ENCODE results near the gene IDNK. TPM values are rescaled to one million over a fixed set of nuclear protein-coding genes. Genes with fewer than 3 reads are reported as not detected.
"Not testable (repeated sequence)": the region's sequence is repeated elsewhere in the genome, so short reads cannot be mapped to it uniquely, and the experiment has no call there.

Gene IDNK
- 1 to 10 TPM; 3.3 to 6.2 (median 5.0) TPM for polyA plus RNA-seq (ENCODE audit: insufficient read length in 10 of 10)
- long read RNA-seq, donor 1, result 0 reads
- long read RNA-seq, donor 2, result 0 reads
- long read RNA-seq, donor 3, result 0 reads
- long read RNA-seq, donor 4, result 0 reads
- long read RNA-seq, donor 5, transcript IDNK-202 (5 exons, 692 nt), result major isoform, 5 of 49 reads
- long read RNA-seq, donor 5, partial matches to known transcripts, result 37 of 49 reads
- long read RNA-seq, donor 5, other reads (novel, unspliced or antisense), result 6 of 49 reads
- long read RNA-seq, donor 6, result 0 reads
- long read RNA-seq, donor 7, partial matches to known transcripts, result 0 of 3 reads
- long read RNA-seq, donor 7, other reads (novel, unspliced or antisense), result 0 of 3 reads
- long read RNA-seq, donor 8, partial matches to known transcripts, result 15 of 15 reads
- long read RNA-seq, donor 8, other reads (novel, unspliced or antisense), result 0 of 15 reads
- long read RNA-seq, donor 9, result 0 reads

DNA sequence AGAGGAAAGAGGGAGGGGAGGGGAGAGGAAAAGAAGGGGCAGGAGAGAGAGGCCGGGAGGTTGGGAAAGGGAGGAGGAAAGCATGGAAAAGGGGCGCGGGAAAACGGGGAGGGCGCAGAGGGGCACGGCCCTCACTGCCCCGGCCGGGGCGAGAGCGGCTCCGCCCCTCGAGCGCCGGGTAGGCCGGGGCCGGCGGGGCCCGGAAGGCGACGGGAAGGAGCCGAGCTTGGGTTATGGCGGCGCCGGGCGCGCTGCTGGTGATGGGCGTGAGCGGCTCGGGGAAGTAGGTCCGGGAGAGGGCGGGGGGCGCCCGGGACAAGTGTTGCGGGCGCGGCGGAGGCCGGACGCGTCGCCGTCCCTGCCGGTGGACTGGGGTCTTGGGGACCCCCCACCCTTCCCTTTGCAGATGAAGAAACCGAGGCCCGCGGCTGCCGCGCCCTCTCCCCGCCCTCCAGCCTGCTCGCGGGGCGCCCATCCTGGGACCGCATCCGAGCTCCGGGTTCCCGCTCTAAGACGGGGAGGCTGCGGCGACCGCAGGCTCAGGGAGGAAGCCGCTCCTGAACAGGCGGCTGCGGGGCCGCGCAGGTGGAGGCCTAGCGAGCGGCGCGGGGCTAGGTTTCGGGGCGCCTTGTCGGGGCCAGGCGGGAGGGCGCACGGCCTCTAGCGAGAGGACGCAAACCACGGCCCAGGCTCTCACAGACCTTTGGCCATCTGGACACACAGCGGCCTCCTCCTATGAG lies at the start of gene IDNK:
Gene IDNK (plus strand): TSS at position 205 of the 740 bp plus-strand sequence. CDS start 29 bp downstream, at position 234.
- DNase-seq, result peak; percentile 38 to 94 (median 83)

DNA sequence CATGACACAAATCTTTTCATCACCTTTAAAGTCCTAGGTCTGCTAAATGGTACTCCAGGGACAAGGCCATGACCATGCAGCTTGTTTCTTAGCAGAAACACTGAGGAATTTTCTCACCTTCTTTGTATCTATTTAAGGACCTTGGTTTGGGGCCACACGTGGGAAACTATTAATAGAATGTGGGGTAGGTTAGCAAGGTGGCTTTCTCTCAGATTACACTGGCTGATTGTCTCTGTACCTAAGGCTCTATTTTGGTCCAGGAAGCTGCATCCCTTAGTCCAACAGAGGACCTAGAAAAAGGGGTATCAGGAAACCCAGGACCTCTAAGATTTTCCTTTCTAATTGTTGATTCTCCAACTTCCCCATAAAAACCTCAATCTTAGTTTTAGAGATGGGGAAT lies 48.5 kb upstream of the IDNK start:
- no peak for DNase-seq

DNA sequence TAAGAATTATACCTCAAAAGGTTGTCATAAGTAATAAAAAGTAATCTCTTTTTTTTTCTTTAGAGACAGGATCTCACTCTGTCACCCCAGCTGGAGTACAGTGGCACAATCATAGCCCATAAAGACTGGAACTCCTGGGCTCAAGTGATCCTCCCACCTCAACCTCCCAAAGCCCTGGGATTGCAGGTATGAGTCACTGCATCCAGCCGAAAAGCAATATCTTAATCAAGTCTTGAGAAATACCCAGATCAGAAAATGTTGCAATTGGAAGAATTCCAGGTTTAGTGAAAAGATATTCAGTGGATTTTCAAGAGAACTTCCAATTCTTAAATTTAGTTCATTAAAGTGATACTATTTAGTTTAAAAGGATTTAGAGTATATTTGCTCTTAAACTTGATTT lies 40.9 kb upstream of the IDNK start:
- no peak for DNase-seq

DNA sequence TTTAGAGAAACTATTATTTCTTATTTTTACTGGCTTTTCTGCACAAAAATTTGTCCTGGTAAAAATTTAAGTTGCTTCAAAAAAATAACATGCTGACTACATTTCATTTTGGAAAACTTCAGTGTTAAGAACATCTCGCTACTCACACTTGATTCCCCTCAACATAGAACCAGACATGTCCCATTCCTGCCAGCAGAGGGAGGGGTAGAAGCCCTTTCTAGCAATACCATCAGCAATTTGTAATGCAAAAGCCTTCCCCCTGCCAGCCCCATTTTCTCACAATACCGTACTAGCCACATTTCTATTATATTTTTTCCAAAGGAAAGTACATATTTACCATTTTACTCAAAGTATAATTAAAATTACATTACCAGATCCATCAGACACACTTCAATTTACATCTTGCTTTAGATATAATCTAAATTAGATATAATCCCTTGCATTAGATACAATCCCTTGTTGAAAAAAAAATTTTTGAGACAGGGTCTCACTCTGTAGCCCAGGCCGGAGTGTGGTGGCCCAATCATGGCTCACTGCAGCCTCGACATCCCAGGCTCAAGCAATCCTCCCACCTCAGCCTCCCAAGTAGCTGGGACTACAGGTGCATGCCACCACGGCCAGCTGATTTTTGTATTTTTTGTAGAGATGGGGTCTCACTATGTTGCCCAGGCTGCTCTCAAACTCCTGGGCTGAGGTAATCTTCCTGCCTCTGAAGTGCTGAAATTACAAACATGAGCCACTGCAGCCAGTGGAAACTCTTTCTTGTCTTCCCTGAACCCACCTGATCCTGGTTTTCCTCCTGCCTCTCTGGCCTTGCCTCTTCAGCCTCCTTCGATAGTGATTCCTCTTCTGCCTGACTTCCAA lies 39.6 kb upstream of the IDNK start:
- DNase-seq, result peak; percentile 45 to 72 (median 62)

DNA sequence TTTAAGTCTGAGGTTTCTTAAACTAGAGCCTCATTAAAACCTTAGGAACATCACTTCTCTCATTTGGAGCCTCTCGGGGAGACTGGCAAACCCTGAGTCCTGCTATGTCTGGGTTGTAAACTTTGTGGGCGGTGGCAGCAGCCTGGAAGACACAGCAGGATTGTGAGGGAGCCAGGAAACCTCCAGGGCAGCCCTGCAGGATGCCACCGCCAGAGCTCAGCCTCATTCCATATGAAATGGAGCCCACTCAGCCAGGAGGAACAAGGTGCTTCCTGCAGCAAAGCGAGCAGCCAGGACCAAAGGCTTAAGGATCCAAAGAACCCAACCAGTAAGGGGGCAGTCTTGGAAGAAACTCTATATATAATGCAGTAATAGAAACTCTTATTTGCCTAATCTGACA lies 37.9 kb upstream of the IDNK start:
- no peak for DNase-seq

DNA sequence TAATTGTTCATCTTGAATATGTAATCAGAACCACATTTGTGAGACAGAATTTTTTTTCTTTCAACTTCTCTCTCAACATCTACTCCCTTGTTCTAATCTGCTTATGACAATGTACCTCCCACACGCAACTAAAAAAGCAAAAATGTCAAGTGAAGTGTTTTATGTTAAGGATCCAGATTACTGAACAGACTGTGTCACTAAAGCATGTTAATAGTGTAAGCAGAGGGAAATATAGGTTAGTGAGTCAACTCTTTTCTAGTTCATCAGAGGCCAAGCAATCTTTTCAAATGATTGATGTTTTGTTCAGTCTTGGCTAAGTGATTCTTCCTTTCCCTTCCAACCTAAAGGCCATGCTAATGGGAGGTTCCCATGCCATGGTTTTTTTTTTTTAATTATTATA lies 34.7 kb upstream of the IDNK start:
- no peak for DNase-seq

DNA sequence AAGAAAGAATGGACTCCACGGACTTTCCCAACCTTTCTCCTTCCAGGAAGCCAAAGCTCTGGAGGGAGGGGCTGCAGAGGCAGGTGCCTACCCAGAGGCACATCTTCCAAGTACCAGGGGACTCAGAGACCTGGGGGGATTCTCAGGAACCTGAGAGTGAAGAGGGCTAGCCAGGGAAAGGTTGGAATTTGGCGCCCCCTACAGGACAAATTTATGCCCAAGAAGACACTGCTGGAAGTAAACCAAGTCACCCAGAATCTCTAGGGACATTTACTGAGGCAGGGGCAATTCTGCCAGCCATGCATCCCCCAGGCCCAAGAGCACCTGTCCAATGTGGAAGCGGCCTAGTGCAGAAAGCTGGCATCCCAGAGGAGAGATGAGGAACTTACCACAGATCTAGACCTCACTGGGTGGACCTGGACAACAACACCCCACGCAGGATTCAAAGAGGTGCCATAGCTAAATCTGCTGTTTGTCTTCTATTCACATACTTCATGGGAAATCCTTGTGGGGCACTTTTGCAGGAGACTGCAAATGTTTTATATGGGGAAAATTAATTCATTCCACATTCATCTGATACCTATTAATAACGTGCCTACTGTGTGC lies 25.9 kb upstream of the IDNK start:
- DNase-seq, result peak in 1 of 3 donors; percentile 32

DNA sequence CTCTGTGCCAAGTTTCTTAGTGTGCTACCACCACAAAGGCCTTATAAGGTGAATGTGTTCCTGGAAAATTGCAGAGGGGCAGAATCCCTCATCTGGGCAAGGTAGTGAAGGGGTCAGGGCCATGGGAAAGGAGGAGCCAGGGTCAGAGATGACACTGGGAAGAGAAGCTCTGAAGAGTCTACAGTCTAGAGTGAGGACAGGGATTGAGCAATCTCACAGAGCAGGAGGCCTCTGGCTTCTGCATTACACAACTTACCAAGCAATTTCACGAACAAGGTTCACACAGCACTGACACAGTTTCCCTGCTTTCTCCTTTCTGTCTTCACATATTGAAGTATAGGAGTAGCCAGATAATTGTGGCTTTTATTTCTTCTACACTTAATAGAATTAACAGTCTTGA lies 24.5 kb upstream of the IDNK start:
- DNase-seq, result peak in 1 of 3 donors; percentile 5

DNA sequence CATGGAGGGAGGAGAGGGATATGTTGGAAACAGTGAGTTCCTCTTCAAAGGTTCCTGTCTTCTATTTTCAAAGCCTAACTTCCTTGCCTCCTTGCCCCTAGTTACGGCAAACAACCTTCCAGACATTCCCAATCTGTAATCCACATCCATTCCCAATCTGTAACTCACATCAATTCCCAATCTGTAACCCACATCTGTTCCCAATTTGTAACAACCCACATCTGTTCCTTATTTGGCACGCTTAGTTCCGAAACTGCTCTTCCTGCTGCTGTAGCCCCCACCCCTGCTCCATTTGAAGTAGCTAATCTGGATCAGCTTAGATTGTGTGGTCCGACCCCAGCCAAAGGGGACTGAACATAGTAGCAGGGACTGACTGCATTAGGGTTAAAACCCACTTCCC lies 23.9 kb upstream of the IDNK start:
- DNase-seq, result peak in 2 of 3 donors; percentile 48 to 67

DNA sequence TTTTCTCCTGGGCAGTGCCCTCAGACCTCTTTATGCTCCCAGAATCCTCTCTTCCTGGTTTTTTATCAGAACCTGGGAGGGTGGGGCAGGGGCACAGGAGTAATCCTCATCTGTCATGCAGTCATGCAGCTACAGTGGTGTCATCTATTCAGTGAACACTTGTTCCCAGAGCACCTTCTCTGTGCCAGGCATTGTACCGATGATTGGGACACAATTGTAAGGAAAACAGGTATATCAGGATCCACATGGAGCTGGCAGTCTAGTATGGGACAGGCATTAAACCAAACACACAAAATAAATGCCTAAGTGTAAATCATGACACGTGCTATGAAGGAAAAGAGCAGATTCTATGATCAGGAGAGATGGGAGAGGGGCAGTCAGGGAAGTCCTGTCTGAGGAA lies 21.5 kb upstream of the IDNK start:
- no peak for DNase-seq

DNA sequence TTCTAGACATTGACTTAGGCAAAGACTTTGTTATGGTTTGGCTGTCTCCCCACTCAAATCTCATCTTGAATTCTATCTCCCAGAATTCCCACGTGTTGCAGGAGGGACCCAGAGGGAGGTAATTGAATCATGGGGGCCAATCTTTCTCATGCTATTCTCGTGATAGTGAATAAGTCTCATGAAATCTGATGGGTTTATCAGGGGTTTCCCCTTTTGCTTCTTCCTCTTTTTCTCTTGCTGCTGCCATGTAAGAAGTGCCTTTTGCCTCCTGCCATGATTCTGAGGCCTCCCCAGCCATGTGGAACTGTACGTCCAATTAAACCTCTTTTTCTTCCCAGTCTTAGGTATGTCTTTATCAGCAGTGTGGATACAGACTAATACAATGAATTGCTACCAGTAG lies 15.3 kb upstream of the IDNK start:
- not testable (repeated sequence) for DNase-seq

DNA sequence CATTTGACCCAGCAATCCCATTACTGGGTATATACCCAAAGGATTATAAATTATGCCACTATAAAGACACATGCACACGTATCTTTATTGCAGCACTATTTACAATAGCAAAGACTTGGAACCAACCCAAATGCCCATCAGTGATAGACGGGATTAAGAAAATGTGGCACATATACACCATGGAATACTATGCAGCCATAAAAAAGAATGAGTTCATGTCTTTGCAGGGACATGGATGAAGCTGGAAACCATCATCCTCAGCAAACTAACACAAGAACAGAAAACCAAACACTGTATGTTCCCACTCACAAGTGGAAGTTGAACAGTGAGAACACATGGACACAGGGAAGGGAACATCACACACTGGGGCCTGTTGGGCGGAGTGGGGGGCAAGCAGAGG lies 9.6 kb upstream of the IDNK start:
- not testable (repeated sequence) for DNase-seq

DNA sequence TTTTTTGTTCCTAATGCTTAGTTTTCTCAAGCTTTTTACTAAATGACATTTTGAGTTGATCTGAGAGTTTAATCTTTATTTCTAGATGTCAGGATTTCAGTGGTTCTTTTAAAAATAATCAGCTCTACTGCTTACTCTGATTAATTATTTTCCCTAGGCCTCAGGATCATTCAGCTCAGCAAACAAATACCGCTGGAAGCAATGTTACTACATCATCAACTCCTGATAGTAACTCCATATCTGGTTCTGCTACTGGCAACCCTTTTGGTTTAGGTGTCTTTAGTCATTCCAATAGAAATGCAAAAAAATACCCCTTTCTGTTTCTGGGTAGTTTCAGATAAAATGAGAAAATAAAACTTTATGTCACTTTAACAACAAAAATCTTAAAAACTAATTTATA lies 5.6 kb upstream of the IDNK start:
- DNase-seq, result no peak

DNA sequence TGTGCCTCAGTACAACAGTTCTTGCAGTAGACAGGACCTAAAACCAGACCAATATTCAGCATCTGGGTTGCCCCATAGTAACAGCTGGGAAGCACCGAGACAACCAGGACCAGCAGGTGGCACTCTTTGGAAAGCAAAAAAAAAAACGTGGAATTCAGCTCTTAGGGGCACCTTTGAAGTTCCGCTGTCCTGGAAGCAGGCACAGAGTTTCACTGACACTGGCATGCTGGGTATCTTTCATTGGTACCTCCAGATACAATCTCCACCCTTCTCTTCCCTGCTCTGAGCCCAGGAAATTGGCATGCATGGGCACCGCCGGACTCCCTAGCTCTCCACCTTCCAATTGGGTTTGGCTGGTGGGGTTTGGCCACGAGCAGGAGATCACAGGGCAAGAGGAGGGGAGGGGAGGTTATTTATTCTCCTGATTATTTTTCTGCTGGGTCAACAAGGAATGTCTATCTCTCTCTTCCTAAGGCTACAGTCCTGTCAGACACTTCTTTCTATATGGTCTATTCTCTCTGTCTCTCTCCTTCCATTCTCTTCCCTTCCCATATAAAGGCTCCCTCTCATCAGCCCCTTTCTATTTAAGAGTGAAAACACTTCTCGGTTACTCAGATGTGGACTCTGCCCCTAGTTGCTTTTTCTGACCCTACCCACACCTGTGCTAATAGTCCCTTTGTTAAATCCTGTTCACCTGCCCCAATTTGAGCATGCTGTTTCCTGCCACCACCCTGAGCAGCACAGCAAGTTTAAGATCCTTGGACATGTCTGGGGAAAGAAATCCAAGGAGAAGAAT lies 1.9 kb upstream of the IDNK start:
- peak in 2 of 3 donors; percentile 30 to 58 for DNase-seq

DNA sequence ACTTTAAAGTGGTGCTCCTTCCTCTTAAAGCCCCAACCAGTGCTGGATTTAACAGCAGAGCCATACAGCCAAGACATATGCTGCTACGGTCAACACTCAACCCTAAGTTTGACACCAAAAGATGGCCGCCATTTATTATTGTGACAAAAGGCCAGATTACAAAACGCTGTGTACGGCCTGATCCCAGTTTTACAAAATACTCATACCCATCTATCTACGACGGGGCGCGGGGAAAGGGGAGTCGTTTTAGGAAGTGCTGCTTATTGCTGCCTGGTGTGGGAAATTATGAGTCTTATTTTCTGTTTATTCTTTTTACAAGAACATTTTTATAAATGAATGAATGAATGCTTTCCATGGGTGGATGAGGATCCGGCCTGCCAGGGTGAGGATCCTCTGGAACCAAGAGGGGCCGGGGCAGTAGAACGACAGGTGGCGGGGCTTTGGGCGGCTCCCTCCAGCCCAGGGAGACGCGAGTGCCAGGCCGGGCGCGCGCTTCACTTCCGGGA lies 457 bp upstream of the IDNK start:
- DNase-seq, result peak in 1 of 3 donors; percentile 53

DNA sequence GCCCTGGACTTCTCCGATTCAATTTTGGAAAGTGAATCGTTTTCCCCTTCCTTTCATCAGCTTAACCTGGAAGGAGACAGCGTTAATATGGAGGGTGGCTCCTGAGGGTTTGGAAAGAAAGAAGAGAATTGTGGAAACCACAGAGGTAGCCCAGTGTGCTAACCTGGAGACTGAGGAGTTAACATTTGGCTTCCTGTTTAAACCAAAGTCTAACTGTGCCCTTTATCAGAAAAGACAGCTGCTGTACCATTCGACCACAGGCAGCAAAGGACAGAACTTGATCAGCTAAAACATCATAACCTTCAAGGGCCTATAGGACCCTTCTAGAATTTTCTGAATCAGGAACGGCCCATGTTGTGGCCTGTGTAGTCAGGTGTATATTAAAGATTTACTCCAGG lies 735 bp downstream of the IDNK start:
- DNase-seq, result no peak

DNA sequence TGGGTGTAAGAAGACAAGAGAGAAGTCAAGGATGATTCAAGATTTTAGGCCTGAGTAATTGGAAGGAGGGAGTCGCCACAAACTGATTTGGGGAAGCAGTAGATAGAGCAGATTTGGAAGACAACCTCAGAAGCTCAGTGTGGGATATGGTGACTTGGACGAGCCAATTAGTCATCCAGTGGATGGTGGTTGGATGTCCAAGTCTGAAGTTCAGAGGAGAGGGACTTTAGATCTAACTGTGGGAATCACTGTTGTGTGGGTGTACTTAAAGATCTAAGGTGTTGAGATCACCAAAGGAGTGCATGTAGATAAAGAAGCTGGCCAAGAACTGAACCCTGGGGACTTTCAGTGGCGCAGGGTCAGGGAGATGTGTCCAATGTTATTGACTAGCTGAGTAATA lies 2.2 kb downstream of the IDNK start:
- DNase-seq, result no peak

DNA sequence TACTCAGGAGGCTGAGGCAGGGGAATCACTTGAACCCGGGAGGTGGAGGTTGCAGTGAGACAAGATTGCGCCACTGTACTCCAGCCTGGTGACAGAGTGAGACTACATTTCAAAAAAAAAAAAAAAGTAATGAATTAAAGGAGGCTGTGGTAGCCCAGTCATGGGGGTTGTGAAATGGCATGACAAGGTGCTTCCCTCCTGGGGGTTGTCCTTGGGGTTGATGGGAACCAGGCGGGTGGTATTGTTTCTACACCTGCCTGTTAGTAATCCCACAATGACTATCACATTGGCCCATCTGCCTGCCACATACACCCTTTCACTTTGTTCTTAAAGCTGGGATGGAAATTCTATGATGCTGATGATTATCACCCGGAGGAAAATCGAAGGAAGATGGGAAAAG lies 5.6 kb downstream of the IDNK start:
- no peak for DNase-seq

DNA sequence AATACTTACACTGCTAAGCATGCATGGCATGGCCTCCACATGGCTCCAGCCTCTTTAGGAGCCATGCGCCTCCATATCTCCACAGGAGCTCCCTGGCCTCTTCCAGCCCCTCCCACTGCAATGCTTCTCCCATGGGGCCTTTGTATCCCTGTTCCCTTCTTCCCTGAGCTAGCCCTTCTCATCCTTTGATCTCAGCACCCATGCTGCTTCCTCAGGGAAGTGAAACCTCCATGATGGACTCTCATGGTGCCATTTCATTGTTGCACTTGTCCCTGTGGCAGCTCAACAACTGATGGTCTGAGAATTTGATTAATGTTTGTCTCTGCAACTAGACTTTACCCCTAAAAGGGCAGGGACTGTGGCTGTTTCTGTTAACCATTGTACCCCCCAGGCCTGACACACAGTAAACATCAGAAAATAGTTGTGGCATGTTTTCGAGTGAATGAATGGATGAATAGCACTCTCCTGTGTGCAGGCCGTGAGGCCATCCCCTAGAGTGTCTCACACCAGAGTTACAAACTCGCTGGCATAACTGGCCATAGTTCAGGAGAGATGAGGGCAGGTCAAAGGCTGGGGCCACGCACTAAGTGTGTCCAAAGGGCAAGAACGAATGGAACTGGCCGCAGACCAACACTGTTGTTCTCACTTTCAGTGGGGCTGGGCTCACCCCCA lies 6.6 kb downstream of the IDNK start:
- DNase-seq, result no peak

DNA sequence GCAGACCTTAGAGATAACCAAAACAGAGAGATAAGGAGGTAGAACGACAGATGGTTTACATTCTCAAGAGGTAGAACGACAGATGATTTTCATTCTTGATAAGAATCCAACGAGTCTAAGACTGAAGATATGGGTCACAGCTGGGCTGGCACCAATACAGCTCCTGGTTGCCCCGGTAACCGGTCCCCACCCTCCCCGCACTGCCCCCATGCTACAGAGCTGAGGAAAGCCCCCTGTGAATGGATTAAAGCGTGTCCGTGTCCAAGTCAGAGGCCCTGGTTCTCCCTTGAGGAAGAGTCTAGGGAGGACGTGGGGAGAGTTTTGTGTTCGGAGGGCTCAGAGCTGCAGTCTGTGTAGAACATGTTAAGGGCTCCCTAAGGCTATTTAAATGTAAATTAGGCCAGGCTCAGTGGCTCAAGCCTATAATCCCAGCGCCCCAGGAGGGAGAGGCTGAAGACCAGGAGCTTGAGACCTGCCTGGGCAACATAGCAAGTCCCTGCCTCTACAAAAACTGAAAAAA lies 8.1 kb downstream of the IDNK start:
- DNase-seq, result peak in 1 of 3 donors; percentile 17
